ENCODE measurements around the gene BAAT.
"Not testable (repeated sequence)": the region's sequence is repeated elsewhere in the genome, so short reads cannot be mapped to it uniquely, and the experiment has no call there.

Gene BAAT

GRCh38 chr9:101384873-101385536 lies at the start of gene BAAT:
Gene BAAT, minus strand, starts transcription at chr9:101385006. Its CDS starts 13,602 bp downstream, at chr9:101371404.
- FAIRE-seq; DNase-seq (ENCODE audit: insufficient read length, low spot score): not testable (repeated sequence)

GRCh38 chr9:101433229-101433628 lies 48.4 kb upstream of the BAAT start:
- FAIRE-seq = no peak

GRCh38 chr9:101432740-101433139 lies 47.9 kb upstream of the BAAT start:
- FAIRE-seq (no peak), DNase-seq (ENCODE audit: insufficient read length, low spot score) (no peak)
- TF ChIP-seq CTCF (IDR thresholded peaks at IDR 0.05; ENCODE audit: insufficient read depth, missing control alignments) = no peak

More at GRCh38 chr9:101433229-101433628, 48.4 kb upstream of the BAAT start:
- DNase-seq (ENCODE audit: insufficient read length, low spot score) = no peak
- TF ChIP-seq CTCF (IDR thresholded peaks at IDR 0.05; ENCODE audit: insufficient read depth, missing control alignments) = no peak

GRCh38 chr9:101432171-101432570 lies 47.4 kb upstream of the BAAT start:
- no peak for FAIRE-seq
- TF ChIP-seq CTCF (IDR thresholded peaks at IDR 0.05; ENCODE audit: insufficient read depth, missing control alignments) = no peak
- no peak for DNase-seq (ENCODE audit: insufficient read length, low spot score)

- DNase-seq (ENCODE audit: insufficient read length, low spot score) (no peak), FAIRE-seq (no peak)
- no peak for TF ChIP-seq CTCF (IDR thresholded peaks at IDR 0.05; ENCODE audit: insufficient read depth, missing control alignments)
Measured at GRCh38 chr9:101429736-101430135, 44.9 kb upstream of the BAAT start.

- no peak for FAIRE-seq
- DNase-seq (ENCODE audit: insufficient read length, low spot score) = no peak
- no peak for TF ChIP-seq CTCF (IDR thresholded peaks at IDR 0.05; ENCODE audit: insufficient read depth, missing control alignments)
Measured at GRCh38 chr9:101428909-101429308, 44.1 kb upstream of the BAAT start.

GRCh38 chr9:101427957-101428655 lies 43.3 kb upstream of the BAAT start:
- FAIRE-seq (no peak), DNase-seq (ENCODE audit: insufficient read length, low spot score) (no peak)
- TF ChIP-seq CTCF (IDR thresholded peaks at IDR 0.05; ENCODE audit: insufficient read depth, missing control alignments) = no peak

All from D721Med (cell line).